ENCODE measurements around the gene ANO3. TPM values are rescaled to one million over a fixed set of nuclear protein-coding genes. Genes with fewer than 3 reads are reported as not detected.

ANO3 gene
- total RNA-seq, 1 donor from 2014 or later, result 0.30 TPM

DNA sequence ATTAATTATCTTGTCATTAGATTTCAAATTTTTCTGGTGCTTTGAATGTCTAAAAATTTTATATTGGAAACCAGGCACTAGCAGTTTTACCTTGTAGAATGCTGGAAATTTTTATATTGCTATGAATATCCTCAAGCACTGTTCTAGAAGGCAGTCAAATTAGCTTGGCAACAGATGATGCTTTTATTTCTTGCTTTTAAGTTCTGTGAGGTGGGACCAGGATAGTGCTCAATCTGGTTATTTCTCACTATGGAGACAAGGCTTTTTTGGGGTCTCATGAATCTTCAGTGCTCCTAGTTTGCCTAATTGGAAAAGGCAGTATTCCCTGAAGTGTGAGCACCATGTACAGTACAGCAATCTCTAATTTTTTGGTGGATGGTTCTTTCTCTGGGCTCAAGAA lies 27.1 kb downstream of the ANO3 start:
- no peak for DNase-seq

DNA sequence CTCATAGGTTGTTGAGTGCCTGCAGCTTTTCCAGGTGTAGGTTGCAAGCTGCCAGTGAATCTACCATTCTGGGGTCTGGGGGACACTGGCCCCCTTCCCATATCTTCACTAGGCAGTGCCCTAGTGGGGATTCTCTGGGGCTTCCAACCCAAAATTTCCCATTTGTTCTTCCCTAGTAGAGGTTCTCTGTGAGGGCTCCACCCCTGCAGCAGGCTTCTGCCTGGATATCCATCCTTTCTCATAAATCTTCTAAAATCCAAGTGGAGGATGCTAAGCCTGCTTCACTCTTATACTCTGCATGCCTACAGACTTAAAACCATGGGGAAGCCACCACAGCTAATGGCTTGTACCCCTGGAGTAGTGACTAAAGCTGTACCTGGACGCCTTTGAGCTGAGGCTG lies 33.4 kb downstream of the ANO3 start:
- no peak for DNase-seq

DNA sequence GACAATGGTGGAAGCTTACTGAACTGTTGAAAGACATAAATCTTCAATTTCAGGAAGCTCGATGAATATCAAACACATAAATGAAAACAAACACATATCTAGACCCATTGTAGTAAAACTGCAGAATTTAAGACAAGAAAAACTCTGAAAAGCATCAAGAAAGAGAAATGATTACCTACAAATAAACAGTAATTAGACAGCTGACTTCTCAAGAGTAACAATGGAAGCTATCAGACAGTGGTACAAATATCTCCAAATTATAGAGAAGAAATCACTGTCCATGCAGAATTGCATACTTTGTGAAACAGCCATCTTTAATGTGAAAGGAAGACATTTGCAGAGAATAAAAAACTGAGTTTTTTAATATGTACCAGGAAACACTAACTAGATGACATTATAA lies 45.7 kb downstream of the ANO3 start:
- DNase-seq, result no peak

DNA sequence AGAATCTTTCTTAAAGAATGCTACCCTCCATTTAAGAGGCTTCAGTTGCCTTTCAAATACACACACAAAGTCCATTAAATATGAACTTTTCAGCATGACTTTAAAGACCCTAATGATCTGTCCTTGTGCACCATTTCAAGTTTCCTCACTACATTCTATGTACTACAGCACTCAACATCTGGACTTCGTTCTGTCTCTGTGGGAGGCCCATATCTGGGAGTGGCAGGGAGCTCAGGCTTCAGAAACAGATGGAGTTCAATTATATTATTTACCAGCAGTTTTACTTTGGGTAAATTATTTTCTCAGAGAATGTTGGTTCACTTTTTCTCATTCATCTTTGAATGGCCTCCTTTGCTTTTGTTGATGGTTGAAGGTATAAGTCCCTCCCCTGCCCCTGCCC lies 67.4 kb downstream of the ANO3 start:
- peak; percentile 50 for DNase-seq

DNA sequence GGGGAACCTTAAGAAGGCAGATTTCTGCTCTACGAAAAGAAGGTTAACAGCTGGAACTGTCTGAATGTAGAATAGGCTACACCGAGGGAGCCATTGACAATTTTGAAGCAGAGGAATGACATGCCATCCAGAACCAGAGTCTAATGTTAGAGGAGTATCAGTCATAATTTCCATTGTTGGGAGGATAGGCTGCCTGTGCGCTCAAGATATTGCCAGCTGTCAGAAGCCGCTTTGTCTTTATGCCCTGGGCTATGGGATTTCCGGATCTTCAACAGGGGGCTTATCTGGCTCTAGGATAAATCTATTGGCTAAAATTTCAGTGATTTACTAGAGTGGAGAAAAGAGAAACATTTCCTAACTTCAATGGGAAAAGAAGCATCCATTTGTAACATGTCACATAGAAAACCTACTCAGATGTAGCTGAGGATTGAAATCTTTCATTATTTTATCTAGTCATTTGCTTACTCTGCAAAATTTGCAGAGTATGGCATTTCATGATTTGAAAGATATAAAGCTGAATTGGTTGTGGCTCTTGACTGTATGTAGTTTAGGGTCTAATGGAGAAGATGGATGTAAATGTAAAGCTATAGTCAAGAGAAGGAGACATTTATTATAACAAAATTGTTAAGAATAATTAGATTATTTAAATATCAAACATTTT lies 78.9 kb downstream of the ANO3 start:
- DNase-seq, result no peak

DNA sequence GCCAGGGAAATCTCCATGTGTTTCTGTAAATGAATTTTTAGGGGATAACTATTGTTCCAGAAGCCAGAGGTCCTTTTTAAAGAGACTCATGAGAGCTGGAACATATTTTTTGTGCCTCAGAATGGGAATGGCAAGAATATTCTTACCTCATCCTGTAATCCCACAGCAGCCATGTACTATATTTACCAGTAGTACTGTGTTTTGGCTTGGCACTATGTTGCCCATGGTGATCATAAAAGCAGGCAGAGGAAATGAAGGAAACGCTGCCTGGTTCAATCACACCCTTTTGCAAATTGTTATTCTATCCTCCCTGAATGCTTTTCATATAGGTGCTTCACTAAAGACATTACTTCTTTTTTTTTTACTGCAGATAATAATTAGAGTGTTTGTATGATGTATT lies 81.0 kb downstream of the ANO3 start:
- DNase-seq, result no peak

DNA sequence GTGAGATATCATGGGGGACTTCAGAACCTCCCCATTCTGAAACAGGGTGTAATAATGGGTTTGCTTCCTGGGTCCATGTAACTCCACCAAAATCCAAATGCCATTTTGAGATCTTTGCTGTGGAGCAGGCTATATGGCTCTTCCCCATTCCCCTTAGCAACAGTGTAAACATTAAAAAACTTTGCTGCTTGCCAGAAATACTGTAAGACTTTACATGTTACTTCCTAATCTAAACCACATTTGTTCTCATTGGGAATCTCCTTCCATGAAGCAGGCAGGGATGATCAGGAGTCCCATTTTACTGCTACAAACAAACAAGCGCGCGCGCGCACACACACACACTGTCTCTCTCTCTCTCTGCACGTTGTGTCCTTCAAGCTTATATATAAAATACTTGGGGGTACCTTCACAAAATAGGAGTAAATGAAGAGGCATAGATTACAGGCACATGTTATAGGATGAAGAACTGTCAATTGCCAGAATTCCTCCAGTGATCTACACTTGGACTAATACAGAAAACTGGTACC lies 86.5 kb downstream of the ANO3 start:
- peak; percentile 82 for DNase-seq

DNA sequence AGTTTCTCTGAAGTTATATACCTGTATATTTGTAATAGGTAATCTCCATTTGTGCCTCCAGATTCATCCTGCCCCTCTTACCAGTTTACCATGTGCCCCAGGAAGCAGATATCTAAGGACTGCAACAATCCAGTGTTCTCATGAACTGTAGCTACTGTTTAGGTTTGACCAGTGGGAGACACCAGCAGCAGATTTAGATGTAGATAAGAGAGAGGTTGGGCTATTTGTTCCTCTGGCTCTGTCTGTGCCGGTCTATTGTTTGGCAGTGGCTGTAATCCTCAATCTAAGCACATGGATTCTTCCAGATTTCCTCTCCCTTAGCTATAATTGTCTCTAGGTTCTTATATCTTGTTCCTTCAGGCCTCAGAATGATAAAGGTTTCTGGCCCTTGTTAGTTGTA lies 88.4 kb downstream of the ANO3 start:
- DNase-seq, result no peak

DNA sequence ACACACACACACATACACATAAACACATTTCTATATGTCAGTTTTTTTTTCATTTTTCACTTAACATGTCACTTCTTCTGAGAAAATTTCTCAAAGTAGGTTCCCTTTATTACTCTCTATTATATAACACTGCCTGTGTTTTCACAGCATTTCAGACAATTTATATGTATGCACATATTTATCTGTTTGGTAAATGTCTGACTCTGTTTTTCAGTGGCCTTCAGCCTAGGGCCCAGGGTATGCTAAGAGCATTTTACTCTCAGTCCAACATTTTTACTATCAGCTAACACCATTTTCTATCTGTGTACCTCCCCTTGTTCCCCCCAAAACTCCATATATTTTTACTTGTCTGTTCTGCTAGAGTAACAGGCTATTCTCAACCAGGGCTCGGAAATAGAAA lies 92.3 kb downstream of the ANO3 start:
- DNase-seq, result no peak

DNA sequence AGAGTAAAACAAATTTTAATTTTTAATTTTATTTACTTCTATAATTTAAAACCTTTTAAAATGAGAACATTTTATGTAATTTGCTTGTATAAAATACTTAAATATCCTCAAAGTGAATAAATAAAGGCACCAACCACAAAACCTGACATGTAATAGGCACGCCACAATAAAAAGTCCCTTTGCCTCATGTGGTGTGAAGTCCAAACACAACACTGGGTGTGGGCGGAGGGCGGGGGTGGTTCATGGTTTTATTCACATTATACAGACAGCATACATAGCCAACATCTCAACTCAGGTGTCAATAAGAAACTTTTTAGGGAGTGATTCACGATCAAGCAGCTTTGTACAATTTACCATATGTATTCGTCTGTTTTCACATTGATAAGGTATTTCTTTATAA lies 107.9 kb downstream of the ANO3 start:
- no peak for DNase-seq

DNA sequence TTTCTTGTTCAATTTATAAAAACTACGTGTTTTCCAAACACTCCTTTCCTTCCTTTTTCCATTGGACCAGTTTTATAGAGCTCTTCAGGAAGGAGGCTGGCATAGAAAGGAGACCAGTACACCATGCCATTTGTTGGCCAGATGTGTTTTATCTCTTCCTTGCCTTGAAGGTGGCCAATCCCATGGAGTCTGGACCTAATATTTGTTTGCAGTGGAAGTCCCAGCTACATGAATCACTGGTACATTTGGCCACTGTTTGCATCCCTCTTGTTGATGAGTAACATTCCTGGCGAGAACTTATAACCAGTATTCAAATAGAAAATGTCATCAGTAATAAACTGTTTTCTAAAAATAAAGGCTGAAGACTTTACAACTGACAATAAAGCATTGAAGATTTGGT lies 110.2 kb downstream of the ANO3 start:
- no peak for DNase-seq

DNA sequence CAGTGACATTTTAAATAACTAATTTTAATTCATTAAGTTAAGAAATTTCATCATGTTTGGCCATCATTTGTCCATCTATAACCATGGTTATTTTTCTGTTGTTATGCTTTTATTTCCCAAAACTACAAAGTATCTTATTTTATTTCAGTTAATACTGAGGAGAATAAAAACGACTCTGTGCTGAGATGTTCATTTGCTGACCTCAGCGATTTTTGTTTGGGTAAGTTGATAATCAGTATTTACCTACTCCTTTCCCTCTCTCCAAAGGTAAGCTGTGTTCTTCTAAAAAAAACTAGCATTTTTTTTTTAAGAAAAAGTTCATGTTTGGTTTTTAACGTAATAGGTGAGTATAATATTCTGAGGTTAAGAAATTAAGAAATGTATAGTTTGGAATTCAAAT lies 111.7 kb downstream of the ANO3 start:
- no peak for DNase-seq

DNA sequence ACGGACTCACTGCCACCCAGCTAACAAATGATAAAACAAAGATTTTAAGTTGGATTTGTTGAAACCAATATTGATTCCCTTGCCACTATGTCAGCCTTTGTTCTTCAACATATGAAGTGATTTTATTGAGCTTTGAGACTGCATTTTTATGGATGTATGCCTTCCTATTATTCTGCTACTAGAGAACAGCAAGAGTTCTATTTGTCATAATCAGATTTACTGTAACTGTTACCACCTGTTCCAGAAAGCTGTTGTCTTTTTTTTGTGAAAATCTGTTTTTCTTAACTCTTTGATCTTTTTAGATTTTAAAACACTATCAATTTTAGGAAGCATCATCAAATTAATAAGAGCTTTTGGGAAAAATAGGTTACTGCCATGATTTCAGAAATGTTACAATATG lies 125.7 kb downstream of the ANO3 start:
- DNase-seq, result no peak

DNA sequence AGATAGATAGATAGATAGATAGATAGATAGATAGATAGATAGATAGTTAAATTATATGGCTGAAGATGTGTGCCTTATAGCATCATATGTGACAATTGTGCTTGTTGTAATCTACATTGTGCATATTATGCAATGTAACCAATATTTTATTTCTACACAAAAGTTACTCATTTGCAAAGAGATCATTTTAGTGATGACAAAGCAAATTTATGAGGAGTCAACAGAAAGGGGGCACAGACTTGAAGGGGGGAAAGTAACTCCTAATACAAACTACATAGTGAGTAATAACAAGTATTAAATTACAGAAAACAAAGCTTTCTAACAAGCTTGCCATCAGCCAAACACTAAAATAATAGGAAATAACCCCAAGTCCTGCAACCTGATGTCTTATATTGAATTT lies 133.3 kb downstream of the ANO3 start:
- DNase-seq, result no peak

DNA sequence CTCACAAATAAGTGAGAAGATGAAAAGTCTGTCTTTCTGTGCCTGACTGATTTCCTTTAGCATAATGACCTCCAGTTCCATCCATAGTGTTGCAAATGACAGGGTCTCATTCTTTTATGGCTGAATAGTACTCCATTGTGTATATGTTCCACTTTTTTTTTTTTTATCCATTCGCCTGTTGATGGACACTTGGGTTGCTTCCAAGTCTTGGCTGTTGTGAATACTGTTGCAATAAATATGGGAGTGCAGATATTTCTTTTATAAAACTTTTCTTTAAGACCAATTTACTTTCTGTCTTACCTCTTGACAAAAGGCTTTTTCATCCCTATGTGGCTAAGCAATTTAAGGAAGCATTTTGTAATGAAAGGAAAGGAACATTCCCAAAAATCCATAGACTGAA lies 135.6 kb downstream of the ANO3 start:
- no peak for DNase-seq

DNA sequence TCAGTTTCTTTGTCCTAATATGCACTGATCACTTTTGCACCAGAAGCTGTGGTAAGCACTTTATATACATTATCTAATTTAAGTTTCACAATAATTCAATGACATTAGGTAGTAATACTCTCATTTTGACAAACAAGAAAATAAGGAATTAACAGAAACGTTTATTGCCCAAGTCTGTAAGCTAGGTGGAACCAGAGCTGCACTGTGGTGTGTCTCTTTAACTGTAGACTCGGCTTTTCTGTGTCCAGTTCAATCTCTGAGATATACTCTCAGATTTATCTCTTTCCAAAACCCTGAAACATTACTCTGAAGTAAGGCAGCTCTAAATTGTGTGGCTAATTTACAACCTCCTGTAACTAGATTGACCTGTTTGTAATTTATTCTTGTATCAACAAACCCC lies 139.1 kb downstream of the ANO3 start:
- no peak for DNase-seq

DNA sequence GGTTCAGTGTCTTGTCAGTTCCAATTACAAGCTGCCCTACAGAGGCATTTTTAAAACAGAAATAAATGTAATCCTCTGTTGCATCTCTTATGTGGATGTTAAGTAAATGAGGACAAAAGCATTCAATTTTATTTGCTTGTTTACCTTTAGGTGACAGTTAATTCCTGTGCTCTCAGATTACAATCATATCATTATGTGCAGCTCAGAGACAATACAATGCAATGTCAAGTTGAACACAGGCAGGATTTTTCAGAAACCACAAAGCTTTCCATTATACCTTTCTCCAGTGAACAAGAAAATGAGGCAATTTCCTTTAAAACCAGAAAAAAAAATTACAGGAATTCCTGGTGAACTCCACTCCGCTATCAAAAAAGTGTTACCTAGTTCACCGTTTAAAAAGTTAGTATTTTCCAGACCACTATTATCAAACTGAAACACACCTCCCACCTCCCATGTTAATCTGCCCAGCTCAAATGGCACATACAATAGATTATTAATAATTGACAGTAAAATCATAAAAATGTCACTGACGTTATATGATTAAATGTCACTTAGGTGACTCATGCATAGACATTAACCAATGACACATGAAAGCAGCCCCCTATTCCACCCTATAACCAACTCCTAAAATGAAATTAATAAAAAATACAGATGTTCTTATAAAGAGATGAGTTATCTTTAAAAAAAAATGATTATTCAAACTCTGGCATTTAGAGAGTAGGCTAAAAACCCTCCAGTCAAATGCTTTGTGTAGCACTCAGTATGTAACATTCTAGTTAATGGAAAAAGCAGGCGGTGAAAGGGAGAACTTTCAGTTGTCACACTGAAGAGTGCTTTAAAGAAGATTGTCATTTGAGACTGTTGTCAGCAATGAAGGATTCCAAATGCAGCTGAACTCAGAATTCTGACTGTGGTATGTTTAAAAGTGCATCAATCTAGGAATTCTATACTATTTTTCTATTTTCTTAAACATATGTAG lies 141.6 kb downstream of the ANO3 start:
- DNase-seq, result no peak

DNA sequence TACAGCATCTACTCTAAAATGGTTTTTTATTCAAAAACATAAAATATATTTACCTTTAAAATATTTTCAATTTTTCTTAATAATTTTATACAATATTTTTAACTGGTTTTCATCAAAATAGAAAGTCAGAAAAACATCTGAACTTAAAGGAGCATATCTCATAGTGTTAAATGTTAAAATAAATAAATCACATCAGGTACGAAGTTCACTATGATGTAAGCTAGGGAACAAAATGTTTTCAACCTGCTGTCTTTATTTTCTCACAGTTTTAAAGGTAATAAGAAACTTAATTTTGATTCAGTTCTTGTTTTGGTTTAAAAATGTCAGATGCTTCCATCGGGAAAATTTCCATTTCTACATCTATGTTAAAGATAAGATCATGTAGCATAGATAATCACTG lies 142.5 kb downstream of the ANO3 start:
- no peak for DNase-seq

DNA sequence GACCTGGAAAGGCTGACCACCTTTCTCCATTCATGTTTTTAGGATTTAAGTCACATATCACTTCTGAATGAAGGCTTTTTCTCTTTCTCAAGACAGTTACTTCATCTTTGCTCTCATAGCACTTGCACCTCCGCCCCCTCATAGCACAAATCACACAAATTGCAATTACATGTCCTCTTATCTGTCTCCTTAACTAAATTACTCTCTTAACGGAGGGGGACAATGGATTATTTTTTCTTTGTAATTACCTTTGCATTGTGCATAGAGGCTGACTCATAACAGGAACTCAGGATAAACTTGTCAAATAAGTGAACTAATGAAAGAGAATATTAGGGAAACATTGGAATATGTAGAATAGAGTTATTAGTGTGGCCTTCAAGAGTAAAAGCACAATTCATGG lies 145.5 kb downstream of the ANO3 start:
- DNase-seq, result no peak

DNA sequence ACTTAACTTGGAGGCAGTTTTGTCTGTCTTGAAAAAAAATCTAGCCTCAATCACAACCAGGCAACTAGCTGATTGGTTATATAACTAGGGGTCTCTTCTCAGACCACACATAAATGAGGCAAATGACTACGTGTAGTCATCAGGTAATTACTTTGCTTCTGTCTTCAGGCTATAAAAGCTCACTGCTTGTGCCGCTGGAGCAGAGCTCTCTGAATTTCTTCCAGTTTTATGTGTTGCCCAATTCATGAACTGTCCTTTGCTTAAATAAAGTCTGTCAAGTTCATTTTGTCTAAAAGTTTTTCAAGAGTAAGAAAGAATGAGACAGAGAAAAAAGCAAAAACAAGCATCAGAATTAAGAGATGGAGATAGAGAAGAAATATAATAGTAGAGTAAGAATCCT lies 146.8 kb downstream of the ANO3 start:
- DNase-seq, result no peak

DNA sequence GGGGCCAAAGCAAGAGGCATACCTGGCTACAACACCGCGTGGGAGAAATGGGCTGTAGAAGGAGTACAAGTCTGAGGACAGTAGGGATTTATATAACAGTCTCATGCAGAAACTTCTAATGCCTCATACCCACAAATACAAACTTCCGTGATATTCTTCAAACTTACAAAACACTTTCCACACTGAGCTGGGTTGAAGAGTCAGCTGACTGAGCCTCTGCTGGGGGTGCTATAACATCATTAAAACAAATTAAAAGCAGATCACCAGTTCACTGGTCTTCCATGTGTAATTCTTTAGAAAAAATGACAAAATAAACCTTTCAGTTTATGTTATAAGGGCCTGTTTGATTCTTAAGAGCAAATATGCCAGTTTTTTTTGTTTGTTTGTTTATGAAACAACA lies 148.1 kb downstream of the ANO3 start:
- no peak for DNase-seq

DNA sequence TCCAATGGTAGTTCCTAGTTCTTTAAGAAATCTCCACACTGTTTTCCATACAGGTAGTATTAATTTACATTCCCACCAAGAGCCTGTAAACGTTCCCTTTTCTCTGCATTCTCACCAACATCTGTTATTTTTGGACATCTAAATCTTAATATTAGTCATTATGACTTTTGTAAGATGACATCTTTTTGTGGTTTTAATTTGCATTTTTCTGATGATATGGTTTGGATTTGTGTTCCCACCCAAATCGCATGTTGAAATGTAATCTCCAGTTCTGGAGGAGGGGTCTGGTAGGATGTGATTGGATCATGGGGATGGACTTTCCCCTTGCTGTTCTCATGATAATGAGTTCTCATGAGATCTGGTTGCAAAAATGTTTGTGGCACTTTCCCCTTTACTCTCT lies 151.2 kb downstream of the ANO3 start:
- DNase-seq, result no peak

DNA sequence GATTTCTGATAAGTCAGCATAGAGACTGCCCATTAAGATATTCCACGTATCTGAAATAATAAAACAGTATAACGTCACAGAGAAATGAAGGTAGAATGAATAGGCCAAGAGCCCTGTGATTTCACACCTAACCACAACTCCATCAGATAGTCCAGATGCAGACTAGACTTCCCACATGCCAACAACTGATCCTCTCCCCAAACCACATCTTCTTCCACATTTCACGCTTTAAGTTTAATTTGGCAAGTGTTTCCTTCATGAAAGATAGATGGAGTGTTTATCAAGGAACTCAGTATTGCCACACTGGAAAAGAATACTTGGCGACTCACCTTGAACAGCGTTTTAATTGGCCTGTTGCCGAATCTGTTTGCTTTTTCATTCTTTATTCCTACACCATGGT lies 158.6 kb downstream of the ANO3 start:
- no peak for DNase-seq

DNA sequence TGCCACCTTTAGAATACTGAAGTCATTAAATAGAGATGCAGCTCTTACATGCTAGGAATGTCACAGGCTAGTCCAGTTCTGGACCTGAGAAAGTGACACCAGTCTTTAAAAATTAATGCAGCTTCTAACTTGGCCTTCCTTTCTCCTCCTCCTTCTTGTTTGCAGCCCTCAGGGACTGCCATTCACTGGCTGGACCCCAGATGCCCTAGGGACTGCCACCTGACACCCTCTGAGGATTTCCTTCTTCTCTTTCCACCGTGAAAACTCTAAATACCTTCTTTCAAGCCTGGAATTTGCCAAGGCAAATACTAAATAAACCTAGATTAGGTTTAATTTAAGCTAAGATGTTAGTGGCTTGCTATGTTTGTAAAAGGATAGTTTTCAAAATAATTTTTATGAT lies 161.7 kb downstream of the ANO3 start:
- no peak for DNase-seq
